ENCODE results near the gene TSFM.
A peak's percentile ranks its signal among the peaks of the same experiment; 100 is the strongest.
"Not testable (repeated sequence)": the region's sequence is repeated elsewhere in the genome, so short reads cannot be mapped to it uniquely, and the experiment has no call there.

TSFM gene

DNA sequence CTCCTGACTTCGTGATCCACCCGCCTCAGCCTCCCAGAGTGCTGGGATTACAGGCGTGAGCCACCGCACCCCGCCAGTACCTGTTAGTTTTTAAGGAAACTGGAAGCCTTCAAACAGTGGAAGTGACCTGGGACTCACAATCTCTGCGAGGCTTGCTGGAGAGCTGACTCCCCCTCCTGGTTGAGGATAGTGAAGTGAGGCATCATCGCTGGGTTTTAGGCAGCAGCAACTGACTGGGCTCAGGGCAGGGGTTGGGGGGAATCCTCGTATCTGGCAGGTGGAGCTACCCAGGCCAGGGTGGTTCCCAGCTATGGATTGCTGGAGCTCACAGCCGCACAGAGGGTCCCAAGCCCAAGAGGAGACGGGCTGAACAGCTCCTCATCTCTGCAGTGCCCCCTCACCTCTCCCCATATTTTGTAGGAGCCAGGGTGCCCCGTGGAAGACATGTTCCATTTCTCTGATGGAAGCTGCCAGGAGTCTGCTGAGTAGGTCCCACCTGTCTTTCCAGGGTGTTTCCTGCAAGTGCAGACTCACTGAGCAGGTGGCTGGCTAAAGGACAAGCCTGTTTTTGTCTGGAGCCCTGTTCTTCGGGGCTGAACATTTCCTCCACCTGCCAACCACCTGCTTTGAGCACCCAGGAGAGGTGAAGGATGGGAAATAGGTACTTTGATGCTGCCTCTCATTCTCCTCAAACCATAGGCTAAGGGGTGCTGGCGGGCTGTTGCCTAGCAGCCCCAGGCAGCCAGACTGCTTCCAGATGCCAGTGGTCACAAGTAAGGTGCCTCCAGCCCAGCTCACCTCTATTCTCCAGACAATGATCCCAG, 32.8 kb downstream of the TSFM start:
- no peak for DNase-seq (ENCODE audit: low spot score)

GRCh38 chr12:57816001-57816854, 33.6 kb downstream of the TSFM start:
- DNase-seq (ENCODE audit: low spot score): no peak

DNA sequence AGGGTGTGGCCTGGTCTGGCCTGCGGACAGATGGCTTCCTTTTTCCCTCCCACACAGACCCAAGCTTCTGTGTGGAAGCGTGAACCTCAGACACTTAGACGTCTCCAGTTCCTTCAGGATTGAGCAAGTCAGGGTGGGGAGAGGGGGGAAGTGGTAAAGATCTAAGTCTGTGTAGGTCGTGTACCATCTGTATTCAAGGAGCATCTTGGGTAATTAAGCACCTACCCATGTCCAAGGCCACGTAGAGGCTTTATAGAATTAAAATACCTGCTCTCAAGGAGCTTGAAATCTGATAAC, 34.2 kb downstream of the TSFM start:
- no peak for DNase-seq (ENCODE audit: low spot score)

DNA sequence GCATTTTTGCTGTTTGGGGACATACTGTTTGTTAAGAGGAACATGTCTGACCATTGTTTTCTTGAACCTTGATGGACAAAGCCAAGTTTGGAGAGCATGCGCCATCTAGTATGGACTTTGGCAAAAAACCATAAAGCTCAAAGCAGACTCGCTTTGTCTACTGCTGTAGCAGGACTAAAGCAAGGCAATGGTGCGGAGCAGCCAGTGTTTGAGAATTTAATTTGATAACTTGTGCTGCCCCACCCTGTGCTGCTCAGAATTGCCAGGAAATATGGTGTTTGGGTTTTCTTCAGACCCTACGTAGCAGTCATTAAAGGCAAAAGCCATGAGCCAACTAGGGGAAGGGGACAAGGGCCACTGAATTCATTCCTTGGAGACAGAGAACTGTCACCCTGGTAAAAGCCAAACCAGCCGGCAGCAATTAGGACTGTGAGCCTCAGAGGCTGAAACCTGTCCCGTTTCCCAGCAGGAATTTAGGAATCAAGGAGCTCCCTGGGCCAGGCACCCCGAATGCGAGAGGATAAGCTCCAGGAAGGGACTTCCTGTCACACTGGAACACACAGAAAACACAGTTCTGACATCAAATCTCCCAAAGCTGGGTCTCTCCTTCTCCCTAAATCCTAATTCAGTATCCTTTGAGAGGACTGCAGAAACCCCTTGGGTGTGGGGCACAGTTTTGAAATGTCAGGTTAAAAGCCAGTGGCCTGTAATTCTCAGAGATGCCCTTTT, 34.8 kb downstream of the TSFM start:
- peak; percentile 20 for DNase-seq (ENCODE audit: low spot score)

DNA sequence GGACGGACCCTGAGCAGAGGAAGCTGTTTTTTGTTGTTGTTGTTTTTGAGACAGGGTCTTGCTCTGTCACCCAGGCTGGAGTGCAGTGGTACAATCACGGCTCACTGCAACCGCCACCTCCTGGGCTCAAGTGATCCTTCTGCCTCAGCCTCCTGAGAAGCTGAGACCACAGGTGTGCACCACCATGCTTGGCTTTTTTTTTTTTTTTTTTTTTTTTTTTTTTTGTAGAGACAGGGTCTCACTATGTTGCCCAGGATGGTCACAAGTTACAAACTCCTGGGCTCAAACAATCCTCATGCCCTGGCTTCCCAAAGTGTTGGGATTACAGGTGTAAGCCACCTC, 35.4 kb downstream of the TSFM start:
- DNase-seq (ENCODE audit: low spot score): not testable (repeated sequence)

- not testable (repeated sequence) for DNase-seq (ENCODE audit: low spot score)
These were observed 37.5 kb downstream of the TSFM start for GRCh38 chr12:57820119-57820518.

DNA sequence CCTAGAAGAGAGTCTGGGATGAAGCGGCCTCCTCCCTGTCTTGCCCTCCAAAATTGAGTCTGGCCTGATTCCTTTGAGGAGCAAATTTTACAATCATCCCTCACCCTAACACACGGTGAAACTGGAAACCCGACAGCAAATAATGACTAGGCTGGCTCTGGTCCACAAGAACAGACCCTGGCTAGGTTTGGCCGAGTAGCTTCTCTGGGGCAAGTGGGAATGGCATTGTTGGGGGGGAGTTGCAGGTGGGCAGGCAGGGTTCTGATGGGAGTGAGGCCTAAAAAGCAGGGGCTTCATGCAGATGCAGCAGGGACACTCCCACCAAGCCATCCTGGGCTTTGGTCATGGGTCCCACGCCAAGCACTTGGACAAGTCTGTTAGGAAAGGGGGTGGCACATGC, 38.4 kb downstream of the TSFM start:
- not testable (repeated sequence) for DNase-seq (ENCODE audit: low spot score)

DNA sequence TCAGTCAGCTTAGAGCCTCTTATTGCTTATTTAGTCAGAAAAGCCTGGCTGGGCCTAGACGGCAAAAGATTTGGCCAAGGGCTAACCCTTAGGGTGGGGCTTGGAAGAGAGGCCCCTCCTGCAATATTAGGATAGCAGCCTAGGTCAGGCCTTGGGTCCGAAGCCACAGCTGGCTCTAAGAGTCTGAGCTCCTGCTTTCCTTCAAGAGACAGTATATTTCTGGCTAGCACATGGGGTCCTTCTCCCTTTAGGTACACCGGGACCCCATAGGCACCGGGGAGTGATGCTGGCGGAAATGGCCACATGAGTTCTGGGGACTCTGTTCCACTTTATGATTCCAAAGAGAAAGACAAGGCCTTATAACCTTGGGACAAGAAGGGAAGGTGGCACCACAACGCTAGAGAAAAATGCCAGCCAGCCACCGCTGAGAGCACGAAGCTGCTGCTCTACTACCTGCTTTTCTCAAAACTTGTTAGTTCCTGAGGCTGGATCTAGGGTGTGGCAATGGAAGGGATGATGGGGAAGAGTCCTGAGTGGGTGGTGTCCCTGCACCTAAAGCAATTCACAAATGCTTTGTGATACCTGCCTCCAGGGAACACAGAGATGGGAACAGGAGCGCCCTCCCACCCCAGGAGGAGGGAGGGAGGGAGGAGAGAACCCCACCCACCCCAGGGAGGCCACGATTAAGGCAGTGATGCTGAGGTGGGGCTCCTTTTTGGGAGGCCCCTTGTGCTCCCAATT, 39.1 kb downstream of the TSFM start:
- DNase-seq (ENCODE audit: low spot score): no peak

DNA sequence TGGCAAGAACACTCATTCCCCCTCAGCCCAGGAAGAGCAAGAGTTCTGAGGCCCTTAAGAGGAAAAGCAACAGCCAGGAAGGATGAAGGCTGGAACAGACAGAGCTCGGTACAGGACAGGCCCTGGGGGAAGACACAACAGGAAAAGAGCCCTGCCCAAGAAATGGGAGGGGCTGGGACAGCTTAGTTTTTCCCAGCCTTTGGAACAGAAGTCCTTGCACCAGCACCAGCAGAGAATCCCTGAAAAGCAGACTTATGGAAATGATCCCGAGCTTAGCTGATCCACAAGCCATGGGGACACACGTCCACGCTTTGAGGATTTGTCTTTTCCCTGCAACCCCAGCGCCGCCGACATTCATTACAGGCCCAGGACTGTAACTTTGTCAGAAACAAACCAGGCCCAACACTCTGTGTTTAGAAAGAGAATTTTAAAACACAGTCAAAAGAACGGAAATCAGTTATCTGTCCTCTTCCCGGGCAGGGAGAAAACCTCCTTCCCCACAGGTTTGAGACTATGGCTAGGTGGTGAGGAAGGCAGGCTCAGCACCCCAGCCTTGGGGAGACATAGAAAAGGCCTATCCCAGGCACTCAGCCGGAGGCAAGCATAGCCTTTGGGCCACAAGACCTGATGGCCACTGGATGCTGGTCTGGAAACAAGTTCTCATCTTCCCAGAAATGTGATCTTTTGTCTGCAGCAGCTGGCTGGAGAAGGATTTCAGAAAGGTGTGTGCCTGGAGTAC, 40.0 kb downstream of the TSFM start:
- DNase-seq (ENCODE audit: low spot score): no peak

- DNase-seq (ENCODE audit: low spot score): no peak
These were observed 40.7 kb downstream of the TSFM start for GRCh38 chr12:57823131-57823907.

DNA sequence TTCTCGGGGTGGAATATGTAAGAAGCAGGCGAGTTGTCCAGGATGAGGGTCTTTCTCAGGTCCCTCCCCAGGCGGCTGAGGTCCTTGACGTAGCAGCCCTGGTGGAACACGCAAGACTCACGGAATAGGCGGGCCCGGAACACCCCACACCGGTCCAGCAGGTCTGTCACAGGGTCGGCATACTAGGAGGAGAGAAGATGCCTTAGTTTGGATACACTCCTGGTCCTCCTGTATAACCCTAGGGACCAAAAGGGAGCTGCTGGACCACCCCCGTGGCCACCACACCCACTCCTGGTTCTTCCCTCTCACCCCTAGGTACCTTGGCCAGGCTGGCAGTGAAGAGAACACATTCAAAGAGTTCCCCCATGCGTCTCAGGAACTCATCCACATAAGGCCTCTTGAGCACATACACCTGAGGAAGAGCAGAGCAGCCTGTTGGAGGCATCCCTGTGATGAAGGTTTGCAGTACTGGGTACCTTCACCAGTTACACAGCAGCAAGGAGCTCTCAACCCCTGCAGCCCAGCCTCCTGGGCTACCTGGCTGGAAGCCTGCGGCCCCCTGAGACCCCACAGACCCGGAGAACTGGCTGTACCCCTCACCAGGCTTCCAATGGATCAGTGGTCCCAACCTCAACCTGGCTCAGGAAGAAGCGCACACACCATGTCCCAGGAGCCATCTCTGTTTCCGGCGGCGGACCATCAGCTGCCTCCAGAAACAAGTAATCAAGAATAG, 41.5 kb downstream of the TSFM start:
- DNase-seq (ENCODE audit: low spot score): no peak

- DNase-seq (ENCODE audit: low spot score): no peak
These were observed 42.9 kb downstream of the TSFM start for GRCh38 chr12:57825451-57825850.

- no peak for DNase-seq (ENCODE audit: low spot score)
These were observed 43.8 kb downstream of the TSFM start for GRCh38 chr12:57826400-57826799.

- DNase-seq (ENCODE audit: low spot score): no peak
These were observed 44.4 kb downstream of the TSFM start for GRCh38 chr12:57826966-57827365.

DNA sequence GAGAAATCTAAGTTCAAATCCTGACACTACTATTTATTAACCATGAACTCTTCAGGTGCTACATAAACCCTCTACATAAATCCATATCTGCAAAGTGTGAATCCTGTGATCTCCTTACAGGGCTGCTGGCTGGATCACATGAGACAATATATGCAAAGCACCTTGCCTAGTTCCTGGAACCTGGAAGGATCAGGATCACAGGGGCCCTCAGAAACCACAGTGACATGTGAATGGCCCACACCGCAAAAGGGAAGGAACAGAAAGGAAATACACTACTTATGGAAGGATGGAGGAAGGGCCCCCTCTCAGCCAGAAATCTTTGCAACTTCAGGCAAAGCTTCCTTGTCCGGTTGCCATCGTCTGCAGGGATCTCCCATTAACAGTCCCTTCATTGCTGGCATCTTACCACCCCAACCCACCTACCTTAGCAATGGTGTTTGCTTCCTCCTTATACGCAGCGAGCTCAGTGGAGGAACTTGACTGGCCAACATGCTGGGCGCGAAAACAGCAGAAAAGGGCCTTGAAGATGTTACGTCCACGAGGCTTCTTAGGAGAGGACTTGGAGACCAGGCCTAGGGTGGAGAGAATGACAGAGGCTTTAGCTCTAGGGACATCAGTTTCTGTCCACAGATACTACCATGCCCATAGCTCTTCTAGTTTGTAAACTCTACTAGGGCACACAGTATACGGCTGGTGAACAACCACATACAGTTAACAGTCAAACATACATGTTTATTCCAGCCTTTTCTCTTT, 46.6 kb downstream of the TSFM start:
- no peak for DNase-seq (ENCODE audit: low spot score)

DNA sequence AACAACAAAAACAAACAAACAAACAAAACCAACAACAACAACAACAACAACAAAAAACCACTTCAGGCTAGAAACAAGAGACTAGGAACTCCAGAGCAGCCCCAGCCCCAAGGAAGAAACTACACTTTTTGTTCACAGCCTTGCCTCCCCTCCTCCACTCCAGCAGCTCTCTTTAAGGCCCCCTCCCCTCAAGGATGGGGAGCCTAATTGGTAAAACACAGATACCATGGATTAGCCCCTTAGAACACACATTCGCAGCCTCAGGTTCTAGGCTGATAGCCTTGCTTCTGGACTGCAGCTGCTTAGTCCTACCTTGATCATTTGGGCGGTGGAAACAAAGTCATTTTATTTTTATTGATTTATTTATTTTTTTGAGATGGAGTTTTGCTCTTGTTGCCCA, 47.8 kb downstream of the TSFM start:
- DNase-seq (ENCODE audit: low spot score): no peak

DNA sequence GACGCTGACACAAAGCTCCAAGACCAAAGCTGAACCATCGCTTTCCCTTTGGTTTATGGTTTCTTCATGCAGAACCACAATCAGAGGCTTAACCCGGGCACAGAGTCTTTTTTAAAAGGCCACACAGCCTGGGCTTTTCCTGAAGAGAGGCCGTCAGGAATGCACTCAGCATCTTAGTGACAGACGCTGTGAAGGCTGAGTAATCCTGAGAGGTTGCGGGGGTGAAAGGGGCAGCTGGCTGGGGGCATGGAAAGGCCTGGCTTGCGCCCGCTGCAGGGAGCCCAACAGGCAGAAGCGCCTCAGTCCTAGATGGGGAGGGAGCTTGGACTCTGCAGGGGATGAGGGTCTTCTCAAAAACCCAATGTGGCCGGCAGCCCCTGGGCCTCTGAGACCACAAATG, 50.4 kb downstream of the TSFM start:
- DNase-seq (ENCODE audit: low spot score): no peak

DNA sequence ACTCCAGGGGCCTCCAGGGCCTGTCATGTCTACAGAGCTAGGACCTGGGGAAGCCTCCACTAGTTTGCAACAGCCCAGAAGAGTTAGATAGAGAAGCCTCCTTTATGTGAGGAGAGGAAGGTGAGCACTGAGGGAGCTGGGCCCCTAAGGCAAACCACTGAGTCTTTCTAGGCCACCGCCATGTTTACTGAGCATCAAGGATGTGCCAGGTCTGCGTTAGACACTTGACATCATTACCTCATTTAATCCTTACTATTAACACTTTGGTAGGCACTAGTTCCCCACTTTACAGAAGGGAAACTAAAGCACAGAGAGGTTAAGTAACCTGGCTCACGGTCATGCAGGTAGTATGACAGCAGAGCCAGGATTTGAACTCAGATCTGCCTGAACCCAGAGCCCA, 51.1 kb downstream of the TSFM start:
- no peak for DNase-seq (ENCODE audit: low spot score)
